ENCODE measurements around the gene GATA5.

The GATA5 gene

GRCh38 chr20:62455929-62456328, 19.9 kb downstream of the GATA5 start:
- no peak for DNase-seq

GRCh38 chr20:62454904-62455636, 20.7 kb downstream of the GATA5 start:
- no peak for DNase-seq

- no peak for DNase-seq
Measured at GRCh38 chr20:62453186-62453808, 22.5 kb downstream of the GATA5 start.

- DNase-seq: no peak
Measured at GRCh38 chr20:62452475-62453095, 23.2 kb downstream of the GATA5 start.

DNA sequence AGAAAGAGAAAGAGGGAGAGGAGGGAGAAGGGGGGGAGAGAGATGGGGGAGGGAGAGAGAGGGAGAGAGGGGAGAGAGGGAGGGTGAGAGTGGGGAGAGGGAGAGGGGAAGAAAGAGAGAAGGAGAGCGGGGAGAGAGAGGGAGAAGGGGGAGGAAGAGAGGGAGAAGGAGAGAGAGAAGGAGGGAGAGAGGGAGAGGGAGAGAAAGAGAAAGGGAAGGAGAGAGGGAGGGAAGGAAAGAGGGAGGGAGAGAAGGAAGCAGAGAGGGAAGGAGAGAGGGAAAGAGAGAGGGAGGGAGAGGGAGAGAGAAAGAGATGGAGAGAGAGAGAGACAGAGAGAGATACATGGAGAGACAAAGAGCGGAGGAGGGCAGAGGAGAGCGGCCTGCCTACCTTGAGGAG, 23.8 kb downstream of the GATA5 start:
- no peak for DNase-seq

GRCh38 chr20:62451156-62451767, 24.5 kb downstream of the GATA5 start:
- no peak for DNase-seq

GRCh38 chr20:62449951-62450691, 25.7 kb downstream of the GATA5 start:
- DNase-seq: no peak

- DNase-seq: no peak
Measured at GRCh38 chr20:62448788-62449187, 27.0 kb downstream of the GATA5 start.

- DNase-seq: no peak
Measured at GRCh38 chr20:62448038-62448437, 27.8 kb downstream of the GATA5 start.

DNA sequence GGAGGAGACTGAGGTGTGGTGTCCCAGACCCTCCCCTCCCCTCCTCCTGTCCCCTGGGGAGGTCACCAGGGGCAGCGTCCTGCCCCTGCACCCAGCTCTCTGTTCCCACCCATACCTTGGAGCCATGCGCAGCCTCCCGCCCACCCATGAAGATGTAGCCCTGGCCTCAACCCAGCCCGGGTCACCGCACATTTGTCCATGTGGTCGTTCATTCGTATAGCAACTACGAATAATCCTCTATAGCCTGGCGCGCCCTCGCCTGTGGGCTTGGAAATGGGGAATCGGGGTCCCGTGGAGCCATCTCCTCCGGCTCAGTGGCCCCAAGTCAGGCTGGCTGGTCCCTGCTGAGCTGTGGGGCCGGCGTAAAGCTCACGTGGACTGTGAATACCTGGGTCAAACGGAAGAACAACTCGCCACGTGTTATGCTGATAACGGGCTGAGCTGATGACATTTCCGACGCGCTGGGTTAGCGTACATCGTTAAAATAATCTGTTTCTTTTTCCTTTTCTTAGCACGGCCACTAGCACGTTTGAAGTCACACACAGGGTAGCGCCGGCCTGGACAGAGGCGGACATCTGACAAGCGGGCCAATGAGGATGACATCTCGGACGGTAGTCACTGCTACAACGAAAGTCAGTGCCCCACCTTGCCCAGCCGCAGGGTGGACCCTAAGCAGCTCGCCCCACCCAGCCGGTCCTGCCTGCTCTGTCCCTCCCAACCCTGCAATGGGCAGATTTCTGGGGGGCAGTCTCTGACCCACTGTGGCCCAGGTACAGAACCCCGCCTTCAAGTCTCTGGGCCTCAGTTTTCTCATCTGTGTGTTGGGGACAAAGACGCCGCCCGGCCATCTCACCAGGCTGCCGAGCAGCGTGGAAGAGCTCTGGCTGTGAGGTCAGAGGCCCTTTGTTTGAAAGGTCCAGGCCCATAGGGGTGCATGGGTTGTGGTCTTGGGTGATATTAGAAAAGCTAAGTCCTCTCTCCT, 28.6 kb downstream of the GATA5 start:
- DNase-seq: no peak

GRCh38 chr20:62446481-62446880, 29.3 kb downstream of the GATA5 start:
- no peak for DNase-seq

- DNase-seq: no peak
Measured at GRCh38 chr20:62445553-62446340, 30.0 kb downstream of the GATA5 start.

- DNase-seq: no peak
Measured at GRCh38 chr20:62444286-62444685, 31.5 kb downstream of the GATA5 start.

- DNase-seq: no peak
Measured at GRCh38 chr20:62441987-62442539, 33.7 kb downstream of the GATA5 start.

- no peak for DNase-seq
Measured at GRCh38 chr20:62439218-62439617, 36.6 kb downstream of the GATA5 start.

- DNase-seq: peak in 4 of 51 donors; percentile 8 to 18 (median 10)
Measured at GRCh38 chr20:62437927-62438326, 37.9 kb downstream of the GATA5 start.

DNA sequence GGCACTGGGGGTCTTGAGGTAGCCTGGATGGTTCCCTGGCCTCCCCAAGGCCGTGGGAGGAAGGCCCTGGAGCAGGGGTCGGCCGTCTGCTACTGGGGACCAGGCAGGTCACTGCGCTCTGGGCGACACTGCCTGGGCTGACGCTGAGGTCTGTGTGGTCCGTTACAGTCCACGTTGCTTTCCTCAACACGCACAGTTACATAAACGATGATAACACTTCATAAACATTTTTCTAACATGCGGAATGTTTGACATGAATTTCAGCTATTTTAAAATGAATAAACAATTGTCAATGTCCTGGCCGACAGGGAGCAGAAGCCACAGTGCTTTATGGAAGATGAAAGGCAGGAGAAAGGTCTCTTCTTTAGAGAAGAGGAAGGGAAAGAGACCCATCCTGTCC, 38.3 kb downstream of the GATA5 start:
- no peak for DNase-seq

DNA sequence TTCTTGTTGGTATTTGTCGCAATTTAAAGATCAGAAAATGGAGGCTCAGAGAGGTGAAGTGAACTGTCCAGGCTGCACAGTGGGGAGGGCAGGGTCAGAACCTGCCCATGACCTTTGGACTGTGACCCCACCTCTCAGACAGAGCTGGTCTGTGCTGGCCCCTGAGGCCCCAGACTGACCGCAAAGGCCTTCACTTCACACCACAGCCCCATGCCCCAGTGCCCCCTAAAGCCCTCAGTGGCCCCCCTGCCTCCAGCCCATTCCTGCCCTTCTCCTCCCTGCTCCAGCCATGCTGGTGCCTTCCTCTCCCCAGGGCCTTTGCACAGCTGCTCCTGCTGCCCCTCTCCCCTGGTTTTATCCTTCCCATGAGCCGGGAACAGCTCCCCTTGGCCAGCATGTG, 39.1 kb downstream of the GATA5 start:
- no peak for DNase-seq

Measured in hypothalamus (tissue), 51 donors.